Body of pancreas (tissue), 4 donors: ENCODE measurements around the gene RAB3GAP1. TPM values are rescaled to one million over a fixed set of nuclear protein-coding genes. Genes with fewer than 3 reads are reported as not detected.

ENCODE experiments used
- ATAC-seq: fragments of 150-250 bp; one replicate; pipeline ENCODE4 v1.9.1; 2016
- DNase-seq, 4 donors: peaks; one replicate each; pipeline ENCODE4 v3.0.0-alpha.2; 2019
- H3K27ac ChIP-seq, 4 donors: fragments of 200-600 bp; sonication (generic); 1 replicate in 3 of 4; 2 replicates in 1 of 4; pipeline versions ENCODE4 v1.5.1 to v1.6.1; 2016 to 2019; ENCODE audit warnings: mild to moderate bottlenecking in 1 of 4, mixed read lengths in 1 of 4, moderate library complexity in 1 of 4
- H3K27me3 ChIP-seq, 2 donors: fragments of 200-600 bp; sonication (generic); one replicate each; pipeline ENCODE4 v1.6.0; 2016; ENCODE audit warnings: mild to moderate bottlenecking in 1 of 2
- H3K36me3 ChIP-seq, 2 donors: fragments of 200-600 bp; sonication (generic); replicated peaks in 1 of 2; 2 replicates each; pipeline ENCODE4 v1.5.1; 2016; ENCODE audit warnings: low read depth in 2 of 2; ENCODE audit not compliant: insufficient read depth in 1 of 2
- H3K4me1 ChIP-seq: fragments of 200-600 bp; sonication (generic); one replicate; pipeline ENCODE4 v1.6.0; 2016
- H3K4me3 ChIP-seq, 2 donors: fragments of 200-600 bp; sonication (generic); 1 replicate in 1 of 2; 2 replicates in 1 of 2; pipeline ENCODE4 v1.5.1; 2016 to 2019
- H3K9me3 ChIP-seq, 3 donors: fragments of 200-600 bp; sonication (generic); 1 replicate in 2 of 3; 2 replicates in 1 of 3; pipeline ENCODE4 v1.5.1; 2016
- CTCF ChIP-seq, 7 experiments: fragments of 450-650 bp in 4 of 7; fragments of 200-600 bp in 3 of 7; sonication (generic) in 3 of 7; IDR thresholded peaks; one replicate each; pipeline ENCODE4 v1.5.1; 2016 to 2019; ENCODE audit warnings: antibody characterized with exemption in 7 of 7
- POLR2A ChIP-seq, 3 donors: fragments of 450-650 bp; IDR thresholded peaks; one replicate each; pipeline ENCODE4 v1.6.1; 2016; ENCODE audit warnings: antibody characterized with exemption in 3 of 3, mild to moderate bottlenecking in 2 of 3
- WGBS, 2 donors: methylation state at CpG; one replicate each; pipeline ENCODE4 v1.1.5; 2017; 5-methylcytosine and 5-hydroxymethylcytosine counted together
- intact Hi-C: fragments of 100-400 bp; cut with DNase I; formaldehyde crosslinking; loops from one replicate; pipeline ENCODE4 v1.15.1; 2023
- total RNA-seq, 2 donors: library from RNA; depleted of rRNA; stranded (reverse); fragments of >200 nt; gene quantifications; one replicate each; pipeline ENCODE4 v1.1.0, GENCODE V29; 2016

Gene RAB3GAP1
- total RNA-seq, 2 donors from 2014 or later = 29.3 to 39.2 TPM

GRCh38 chr2:135050684-135051083 is 1.4 kb upstream of the RAB3GAP1 start:
- H3K36me3 ChIP-seq = no peaks in the 10 kb centered on the region
- intact Hi-C loops = no loop called here
- peak overlapping the region in 2 of 4 donors; percentile 47 to 67 for H3K27ac ChIP-seq
- peaks cover 40% of the 10 kb centered on the region for H3K4me1 ChIP-seq
- WGBS, 2 donors = 33 to 50% methylated on average over 6 of the region's 6 CpGs
- no peaks in the 10 kb centered on the region for H3K27me3 ChIP-seq
- no peak overlapping the region for H3K4me3 ChIP-seq
- no peaks in the 10 kb centered on the region for H3K9me3 ChIP-seq
- TF ChIP-seq CTCF (IDR thresholded peaks at IDR 0.05) (no peak), POLR2A (IDR thresholded peaks at IDR 0.05) (no peak)
- DNase-seq = peak; percentile 31 to 70 (median 44)
- ATAC-seq = peak; percentile 55

GRCh38 chr2:135052997-135053474 is 944 bp downstream of the RAB3GAP1 start:
- Histone ChIP-seq H3K27me3 (no peaks in the 10 kb centered on the region), H3K27ac (peak overlapping the region in 3 of 4 donors; percentile 95 to 97 (median 96)), H3K4me1 (peaks cover 48% of the 10 kb centered on the region), H3K36me3 (no peaks in the 10 kb centered on the region), H3K4me3 (peak overlapping the region; percentile 52 to 77), H3K9me3 (no peaks in the 10 kb centered on the region)
- 5 to 7% methylated on average over 15 of the region's 15 CpGs for WGBS, 2 donors
- no peak for ATAC-seq
- intact Hi-C loops = no loop called here
- TF ChIP-seq CTCF (IDR thresholded peaks at IDR 0.05) = no peak
- no peak for TF ChIP-seq POLR2A (IDR thresholded peaks at IDR 0.05)
- DNase-seq = peak in 1 of 4 donors; percentile 12

GRCh38 chr2:135055182-135055786 is 3.2 kb downstream of the RAB3GAP1 start:
- peak in 1 of 4 donors; percentile 11 for DNase-seq
- Histone ChIP-seq H3K4me1 (peaks cover 39% of the 10 kb centered on the region), H3K27ac (peak overlapping the region in 1 of 4 donors; percentile 3), H3K36me3 (no peaks in the 10 kb centered on the region), H3K4me3 (no peak overlapping the region), H3K27me3 (no peaks in the 10 kb centered on the region), H3K9me3 (no peaks in the 10 kb centered on the region)
- TF ChIP-seq CTCF (IDR thresholded peaks at IDR 0.05) (no peak), POLR2A (IDR thresholded peaks at IDR 0.05) (no peak)
- intact Hi-C loops = no loop called here
- 47 to 65% methylated on average over 2 of the region's 2 CpGs for WGBS, 2 donors
- no peak for ATAC-seq

DNA sequence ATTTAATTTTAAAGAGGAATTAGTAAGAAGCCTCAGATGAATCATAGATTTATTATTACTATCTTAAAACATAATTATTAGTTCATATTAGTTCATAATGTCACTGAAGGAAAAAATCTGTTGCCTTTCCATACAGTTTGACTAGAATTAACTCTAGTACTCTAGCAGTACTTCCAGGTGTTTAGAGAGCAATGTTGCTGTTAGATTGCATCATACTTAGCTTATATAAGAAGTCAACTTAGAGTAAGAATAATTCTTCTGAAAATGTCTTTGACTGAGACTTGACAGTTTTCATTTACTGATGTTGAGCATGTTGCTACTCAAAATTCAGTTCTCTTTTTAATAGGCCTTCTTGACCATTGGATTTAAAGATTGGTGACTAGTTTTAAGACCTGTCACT is 4.7 kb downstream of the RAB3GAP1 start:
- ATAC-seq = no peak
- H3K9me3 ChIP-seq = no peaks in the 10 kb centered on the region
- TF ChIP-seq POLR2A (IDR thresholded peaks at IDR 0.05) (no peak), CTCF (IDR thresholded peaks at IDR 0.05) (no peak)
- no peak overlapping the region for H3K27ac ChIP-seq
- no peak overlapping the region for H3K4me3 ChIP-seq
- peaks cover 27% of the 10 kb centered on the region for H3K4me1 ChIP-seq
- peaks cover 0 to 4% of the 10 kb centered on the region in 2 donors for H3K36me3 ChIP-seq
- DNase-seq = no peak
- H3K27me3 ChIP-seq = no peaks in the 10 kb centered on the region
- intact Hi-C loops = no loop called here

DNA sequence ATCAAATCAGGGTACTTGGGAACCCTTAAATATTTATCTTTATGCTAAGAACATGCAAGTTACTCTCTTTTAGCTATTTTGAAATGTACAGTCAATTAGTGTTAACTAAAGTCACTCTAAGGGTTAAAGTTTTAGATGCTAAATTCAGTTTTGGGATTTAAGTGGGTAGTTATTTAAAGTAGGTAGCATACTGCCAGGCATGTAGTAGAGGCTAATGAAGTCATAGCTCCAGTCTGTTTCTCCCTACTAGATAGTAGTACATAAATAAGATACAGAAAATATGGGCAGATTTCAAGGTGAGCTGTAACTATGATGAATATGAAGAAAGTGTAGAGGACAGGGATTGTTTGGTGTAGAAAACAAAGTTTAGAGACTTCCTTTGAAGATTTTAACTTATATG is 7.5 kb downstream of the RAB3GAP1 start:
- Histone ChIP-seq H3K27ac (no peak overlapping the region), H3K4me1 (peaks cover 14% of the 10 kb centered on the region), H3K36me3 (peaks cover 0 to 4% of the 10 kb centered on the region in 2 donors), H3K4me3 (no peak overlapping the region), H3K27me3 (no peaks in the 10 kb centered on the region), H3K9me3 (no peaks in the 10 kb centered on the region)
- no peak for DNase-seq
- TF ChIP-seq CTCF (IDR thresholded peaks at IDR 0.05) = no peak
- no peak for ATAC-seq
- intact Hi-C loops = no loop called here
